Esophagus muscularis mucosa (tissue), 4 donors: ENCODE data around the gene SETBP1.

Experiments used
- CTCF ChIP-seq, 3 experiments: fragments of 200-600 bp in 2 of 3; fragments of 450-650 bp in 1 of 3; sonication (generic) in 2 of 3; IDR thresholded peaks; one replicate each; pipeline ENCODE4 v1.5.1; 2017 to 2019; ENCODE audit warnings: antibody characterized with exemption in 3 of 3, mild to moderate bottlenecking in 2 of 3, moderate library complexity in 1 of 3
- EP300 ChIP-seq: sonication (generic); formaldehyde crosslinking; IDR thresholded peaks from one replicate; pipeline ENCODE4 v1.6.1; 2017; ENCODE audit warnings: antibody characterized with exemption
- POLR2AphosphoS5 ChIP-seq, 2 donors: sonication (generic); formaldehyde crosslinking; IDR thresholded peaks; one replicate each; pipeline ENCODE4 v1.6.1; 2017; ENCODE audit warnings: antibody characterized with exemption in 2 of 2

GRCh38 chr18:44635546-44635945, 45.1 kb upstream of the SETBP1 start:
- no peak for TF ChIP-seq CTCF (IDR thresholded peaks at IDR 0.05)
- no peak for TF ChIP-seq POLR2AphosphoS5 (IDR thresholded peaks at IDR 0.05)
- no peak for TF ChIP-seq EP300
